GM18858 (cell line): ENCODE data around the gene TRAF7.
"Not testable (repeated sequence)": the region's sequence is repeated elsewhere in the genome, so short reads cannot be mapped to it uniquely, and the experiment has no call there.

Experiments used
- ATAC-seq: cut with Tn5 transposase; IDR thresholded peaks from one replicate; pipeline ENCODE4 v1.9.1; 2021; ENCODE audit not compliant: unreplicated experiment

TRAF7 gene

GRCh38 chr16:2121853-2122252 is 33.7 kb upstream of the TRAF7 start:
- ATAC-seq: no peak

GRCh38 chr16:2122429-2122828 is 33.2 kb upstream of the TRAF7 start:
- no peak for ATAC-seq

- ATAC-seq: not testable (repeated sequence)
Observed at GRCh38 chr16:2122934-2123683, 32.5 kb upstream of the TRAF7 start.

GRCh38 chr16:2123706-2124376 is 31.7 kb upstream of the TRAF7 start:
- not testable (repeated sequence) for ATAC-seq

- not testable (repeated sequence) for ATAC-seq
Observed at GRCh38 chr16:2124377-2124693, 31.2 kb upstream of the TRAF7 start.

DNA sequence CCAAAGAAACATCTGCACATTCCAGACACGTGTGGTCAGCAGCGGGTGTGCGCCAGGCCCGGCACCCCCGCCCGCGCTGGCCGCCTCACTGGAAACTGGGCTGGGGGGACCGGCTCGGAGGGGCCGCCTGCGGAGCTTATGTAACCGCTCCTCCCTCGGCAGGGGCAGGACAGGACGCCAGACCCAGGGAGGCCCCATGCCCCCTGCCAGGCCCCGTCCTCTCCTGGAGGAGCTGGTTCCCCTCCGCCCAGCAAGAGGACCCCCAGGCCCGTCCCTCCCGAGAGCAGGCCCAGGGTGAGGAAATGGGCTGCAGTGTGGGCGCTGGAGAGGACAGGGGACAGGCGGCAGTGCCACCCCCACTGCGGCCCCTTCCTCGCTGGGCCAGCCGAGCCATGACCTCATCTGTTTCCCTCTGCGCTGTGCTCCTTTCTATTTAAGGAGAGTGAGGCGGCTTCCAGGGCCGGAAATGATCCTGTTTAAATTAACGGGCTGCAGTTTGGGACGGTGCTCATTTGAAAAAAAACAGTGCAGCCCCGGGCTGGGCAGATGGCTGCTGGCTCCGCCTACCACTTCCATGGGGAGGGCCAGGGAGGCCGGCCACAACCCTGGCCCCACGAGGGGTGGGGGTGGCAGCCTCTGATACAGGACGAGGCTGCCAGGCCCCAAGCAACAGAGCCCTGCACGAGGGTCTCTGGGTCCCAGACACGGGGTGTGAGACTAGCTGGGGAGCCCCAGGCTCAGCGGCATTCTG is 30.7 kb upstream of the TRAF7 start:
- not testable (repeated sequence) for ATAC-seq

DNA sequence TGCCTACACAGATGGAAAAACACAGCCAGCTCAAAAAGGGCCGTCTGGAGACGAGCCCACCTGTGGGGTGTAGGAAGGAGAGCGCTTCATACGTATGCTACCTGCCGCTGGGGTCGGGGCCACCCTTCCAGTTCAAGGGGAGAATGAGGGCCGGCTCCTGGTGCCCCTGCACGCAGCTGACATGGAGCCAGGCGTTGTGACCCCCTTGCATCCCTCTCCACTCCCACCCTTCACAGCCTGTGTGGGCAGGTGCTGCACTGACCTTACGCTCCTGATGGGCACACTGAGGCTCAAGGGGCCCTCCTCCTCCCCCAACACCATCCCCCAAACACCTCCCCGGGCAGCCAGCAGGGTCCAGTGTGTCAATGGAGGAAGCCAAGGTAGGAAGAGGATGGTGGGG is 30.0 kb upstream of the TRAF7 start:
- not testable (repeated sequence) for ATAC-seq

GRCh38 chr16:2126161-2126743 is 29.3 kb upstream of the TRAF7 start:
- not testable (repeated sequence) for ATAC-seq

DNA sequence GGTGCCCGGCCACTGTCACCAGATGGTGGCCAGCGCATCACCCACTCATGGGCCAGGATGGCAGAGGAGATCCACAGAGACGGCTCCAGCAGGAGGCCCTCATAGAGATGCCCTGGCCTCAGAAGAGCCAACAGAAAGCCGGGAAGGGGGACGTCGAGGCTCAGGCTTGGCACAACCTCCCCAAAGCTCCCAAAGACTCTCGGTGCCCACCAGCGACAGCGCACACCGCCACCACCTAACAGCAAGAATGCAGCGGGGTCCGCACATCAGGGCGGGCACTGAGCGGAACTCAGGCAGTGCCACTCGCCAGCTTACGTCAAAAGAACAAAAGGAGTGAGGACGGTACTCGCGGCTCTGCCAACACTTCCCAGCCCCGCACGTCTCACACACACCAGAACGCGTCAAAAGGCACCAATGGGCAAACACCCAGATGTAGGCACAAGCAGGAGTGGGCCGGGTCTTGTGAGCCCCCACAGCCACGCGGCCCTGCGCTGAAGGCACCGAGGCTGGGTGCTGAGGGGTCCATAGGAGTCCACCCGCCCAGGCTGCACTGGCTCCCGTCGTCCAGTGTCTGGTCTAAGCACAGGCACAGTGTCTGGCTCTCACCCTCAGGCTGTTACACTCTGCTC is 28.5 kb upstream of the TRAF7 start:
- ATAC-seq: not testable (repeated sequence)

- not testable (repeated sequence) for ATAC-seq
Observed at GRCh38 chr16:2127630-2128280, 27.8 kb upstream of the TRAF7 start.

DNA sequence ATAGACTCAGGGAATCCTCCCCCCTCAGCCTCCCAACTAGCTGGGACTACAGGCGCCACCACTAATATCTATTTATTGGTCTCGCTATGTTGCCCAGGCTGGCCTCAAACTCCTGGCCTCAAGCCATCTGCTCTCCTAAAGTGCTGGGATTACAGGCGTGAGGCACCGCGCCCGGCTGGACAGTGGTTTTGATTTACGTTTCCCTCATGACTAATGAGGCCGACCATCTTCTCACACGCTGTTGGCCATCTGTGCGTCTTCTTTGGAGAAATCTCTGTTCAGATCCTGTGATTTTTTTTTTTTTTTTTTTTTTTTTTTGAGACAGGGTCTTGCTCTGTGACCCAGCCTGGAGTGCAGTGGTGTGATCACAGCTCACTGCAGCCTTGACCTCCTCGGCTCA is 26.3 kb upstream of the TRAF7 start:
- ATAC-seq: not testable (repeated sequence)

DNA sequence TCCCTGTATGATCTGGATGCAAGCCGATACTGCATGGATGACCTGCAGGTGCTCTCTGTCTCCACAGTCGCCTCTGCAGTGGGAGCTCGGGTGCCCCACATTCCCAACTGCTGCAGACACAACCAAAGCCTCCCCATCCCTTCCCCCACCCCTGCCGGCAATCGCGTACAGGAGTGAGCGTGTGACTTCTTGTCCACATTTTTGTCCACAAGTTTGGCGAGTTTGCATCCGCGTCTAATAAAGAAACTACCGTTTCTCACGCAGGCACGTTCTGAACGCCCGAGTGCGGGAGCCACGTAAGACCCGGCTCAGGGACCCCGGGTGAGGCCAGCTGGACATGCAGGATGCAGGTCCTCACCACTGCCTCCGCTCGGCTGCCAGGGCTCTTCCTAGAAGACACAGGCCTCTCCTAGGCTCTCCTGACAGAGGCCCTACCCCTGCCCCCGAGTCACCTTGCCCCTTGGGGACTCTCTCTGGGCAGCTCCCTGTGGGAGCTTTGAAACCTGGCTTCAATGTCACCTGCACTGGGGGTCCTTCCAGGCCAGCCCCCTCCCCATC is 25.6 kb upstream of the TRAF7 start:
- not testable (repeated sequence) for ATAC-seq

- not testable (repeated sequence) for ATAC-seq
Observed at GRCh38 chr16:2133797-2134196, 21.8 kb upstream of the TRAF7 start.

DNA sequence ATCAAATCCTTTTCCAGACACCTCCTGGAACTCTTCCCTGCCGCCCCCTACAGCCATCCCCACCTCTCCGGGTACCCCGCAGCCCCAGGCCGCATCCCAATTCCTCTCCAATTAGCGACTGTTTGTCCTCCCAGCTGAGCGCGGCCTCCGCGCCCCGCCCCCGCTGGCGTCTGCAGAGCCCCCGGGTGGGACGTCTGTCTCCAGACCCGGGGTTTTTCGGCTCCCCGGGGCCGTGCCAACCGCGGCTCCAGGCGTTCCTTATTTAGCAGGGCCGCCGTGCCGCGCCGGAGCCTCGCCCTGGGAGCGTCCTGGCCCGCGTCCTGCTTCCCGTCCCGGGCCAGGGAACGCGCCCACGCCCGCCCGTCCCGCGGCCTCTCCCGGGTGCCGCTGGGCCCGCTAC is 20.5 kb upstream of the TRAF7 start:
- ATAC-seq: not testable (repeated sequence)

GRCh38 chr16:2135770-2136490 is 19.7 kb upstream of the TRAF7 start, which contains the start of gene PKD1:
Gene PKD1, minus strand, starts transcription at chr16:2135898. Its CDS starts 209 bp downstream, at chr16:2135689.
- ATAC-seq: not testable (repeated sequence)

DNA sequence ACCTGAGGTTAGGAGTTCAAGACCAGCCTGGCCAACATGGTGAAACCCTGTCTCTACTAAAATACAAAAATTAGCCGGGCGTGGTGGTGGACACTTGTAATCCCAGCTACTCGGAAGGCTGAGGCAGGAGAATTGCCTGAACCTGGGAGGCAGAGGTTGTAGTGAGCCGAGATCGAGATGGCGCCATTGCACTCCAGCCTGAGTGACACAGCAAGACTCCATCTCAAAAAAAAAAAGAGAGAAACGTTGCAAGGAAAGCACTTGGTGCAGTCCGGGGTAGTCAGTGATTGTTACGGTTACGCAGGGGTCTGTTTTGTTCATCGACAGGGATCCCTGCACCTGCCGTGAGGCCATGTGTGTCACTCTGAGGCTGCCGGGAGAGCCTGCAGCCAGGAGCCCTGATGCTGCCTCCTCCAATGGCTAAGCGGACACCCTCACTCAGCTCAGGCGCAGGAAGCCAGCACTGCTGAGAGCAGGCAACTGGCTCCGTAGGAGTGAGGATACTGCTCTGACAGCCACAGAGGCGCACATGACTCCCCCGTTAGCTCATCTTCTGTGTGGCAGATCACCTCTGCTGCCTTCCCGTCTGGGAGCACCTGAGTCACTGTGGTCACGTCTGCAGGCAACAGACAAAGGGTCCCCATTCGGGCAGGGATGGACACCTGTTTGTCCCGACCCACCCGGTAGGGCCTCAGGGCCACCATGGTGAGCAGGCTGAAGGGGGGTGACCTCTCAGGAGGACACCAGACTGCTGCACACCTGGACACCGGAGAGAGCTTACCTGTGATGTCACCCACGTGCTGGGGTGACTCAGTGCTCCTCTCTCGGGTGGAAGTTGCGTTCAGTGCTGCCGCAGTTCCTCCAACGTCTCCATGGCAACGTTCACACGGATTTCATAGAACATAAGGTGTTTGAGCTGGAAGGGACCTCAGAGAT is 12.4 kb upstream of the TRAF7 start:
- ATAC-seq: no peak

- no peak for ATAC-seq
Observed at GRCh38 chr16:2143878-2144485, 11.6 kb upstream of the TRAF7 start.

- ATAC-seq: no peak
Observed at GRCh38 chr16:2145843-2146242, 9.7 kb upstream of the TRAF7 start.
